CD4-positive, alpha-beta T cell (primary cell): ENCODE data around the gene CERT1. TPM values are rescaled to one million over a fixed set of nuclear protein-coding genes. Genes with fewer than 3 reads are reported as not detected.
"Not testable (repeated sequence)": the region's sequence is repeated elsewhere in the genome, so short reads cannot be mapped to it uniquely, and the experiment has no call there.

Experiments used
- ATAC-seq: fragments of 200-7000 bp; cut with Tn5 transposase; one replicate; pipeline ENCODE4 v1.10.0; 2022; ENCODE audit warnings: mild to moderate bottlenecking; ENCODE audit not compliant: poor library complexity
- CTCF ChIA-PET: fragments of 350-600 bp; sonication (Branson Sonifier 250); formaldehyde crosslinking; loops from one replicate; lab custom pipeline; 2021; ENCODE audit warnings: antibody characterized with exemption, inconsistent platforms; lab: Charles Lee
- POLR2A ChIA-PET: fragments of 350-600 bp; sonication (Branson Sonifier 250); formaldehyde crosslinking; loops from one replicate; lab custom pipeline; 2021; ENCODE audit warnings: antibody characterized with exemption, inconsistent platforms; lab: Charles Lee
- DNase-seq, 14 experiments: peaks; one replicate each; pipeline ENCODE4 v3.0.0-alpha.2; 2013 to 2020; ENCODE audit warnings: mixed read lengths in 2 of 14
- H3K27ac ChIP-seq, 2 donors: one replicate each; pipeline versions ENCODE4 v1.5.1 to v1.7.0; 2013; ENCODE audit warnings: low read length in 2 of 2, low read depth in 1 of 2, mild to moderate bottlenecking in 1 of 2
- H3K27me3 ChIP-seq, 2 experiments: 1 replicate in 1 of 2; 2 replicates in 1 of 2; pipeline versions ENCODE4 v1.6.1 to v1.7.0; 2013; ENCODE audit warnings: low read length in 2 of 2, control low read depth in 1 of 2, mild to moderate bottlenecking in 1 of 2, moderate library complexity in 1 of 2; ENCODE audit not compliant: insufficient read depth in 2 of 2, control insufficient read depth in 1 of 2
- H3K36me3 ChIP-seq: one replicate; pipeline ENCODE4 v1.6.1; 2013; ENCODE audit warnings: low read length, control low read depth; ENCODE audit not compliant: insufficient read depth
- H3K4me1 ChIP-seq: one replicate; pipeline ENCODE4 v1.6.1; 2013; ENCODE audit warnings: low read length, control low read depth; ENCODE audit not compliant: insufficient read depth
- H3K4me3 ChIP-seq: one replicate; pipeline ENCODE4 v1.5.1; 2013; ENCODE audit warnings: mild to moderate bottlenecking, low read length, moderate library complexity
- H3K9me3 ChIP-seq, 2 experiments: 1 replicate in 1 of 2; 2 replicates in 1 of 2; pipeline versions ENCODE4 v1.6.1 to v1.7.0; 2013; ENCODE audit warnings: low read length in 2 of 2, mild to moderate bottlenecking in 2 of 2, control low read depth in 1 of 2, moderate library complexity in 1 of 2; ENCODE audit not compliant: control insufficient read depth in 1 of 2, insufficient read depth in 1 of 2
- H3K27ac Mint-ChIP-seq: one replicate; pipeline ENCODE4 v1.8.0; 2020; ENCODE audit warnings: mixed read lengths
- H3K27me3 Mint-ChIP-seq: one replicate; pipeline ENCODE4 v1.8.0; 2021; ENCODE audit warnings: mixed read lengths
- H3K36me3 Mint-ChIP-seq: one replicate; pipeline ENCODE4 v1.8.0; 2021; ENCODE audit warnings: low read depth, mixed read lengths
- H3K4me1 Mint-ChIP-seq: one replicate; pipeline ENCODE4 v1.8.0; 2021; ENCODE audit warnings: low read depth, mixed read lengths
- H3K4me3 Mint-ChIP-seq: one replicate; pipeline ENCODE4 v1.8.0; 2020; ENCODE audit warnings: mild to moderate bottlenecking, mixed read lengths
- H3K9me3 Mint-ChIP-seq: one replicate; pipeline ENCODE4 v1.8.0; 2020; ENCODE audit warnings: mixed read lengths
- CTCF ChIP-seq: fragments of 200-600 bp; IDR thresholded peaks from one replicate; pipeline ENCODE4 v1.8.0; 2022; ENCODE audit warnings: antibody characterized with exemption, mild to moderate bottlenecking
- intact Hi-C, 2 experiments: fragments of 100-400 bp; cut with DNase I in 1 of 2; cut with micrococcal nuclease in 1 of 2; formaldehyde crosslinking; loops; one replicate each; pipeline versions ENCODE4 v1.15.1 to v1.9.0; 2023 to 2025; cut with DNase I, micrococcal nuclease
- total RNA-seq, 174 experiments: library from RNA in 2 of 174; stranded (reverse) in 2 of 174; gene quantifications; one replicate each; pipeline ENCODE4 v1.2.3 and lab custom pipeline; 2021 to 2026

CERT1 gene
- total RNA-seq, 2 experiments from 2014 or later, result 26.5 to 28.7 TPM

- no peak for TF ChIP-seq CTCF
- peaks cover 31% of the 10 kb centered on the region for H3K4me1 Mint-ChIP-seq
- H3K4me3 Mint-ChIP-seq, result no peak overlapping the region
- peak; percentile 12 for ATAC-seq
- intact Hi-C loops, result loop anchor here (2.0 to 10.0 kb wide), 9 partner anchors 99 to 1771 kb away; partner anchors contain the start of genes AGGF1 (in 1 of the 2), ANKRA2 (in 1 of the 2), ANKRD31 (in 1 of the 2) and CERT1 (in 1 of the 2)
- Histone ChIP-seq H3K4me3 (peak overlapping the region; percentile 82), H3K27ac (peak overlapping the region; percentile 64 to 88), H3K36me3 (no peaks in the 10 kb centered on the region), H3K4me1 (peaks cover 5% of the 10 kb centered on the region), H3K27me3 (no peaks in the 10 kb centered on the region), H3K9me3 (no peaks in the 10 kb centered on the region)
- no peak overlapping the region for H3K27ac Mint-ChIP-seq
- ChIA-PET CTCF (interaction anchor here (1.0 to 1.7 kb wide), 2 partner anchors 16 to 99 kb away, joined by 4 to 14 read pairs; partner anchors contain the start of gene ANKRD31), POLR2A (interaction anchor here (0.8 to 1.7 kb wide), 14 partner anchors 10 to 1694 kb away, joined by 3 to 29 read pairs (median 5); partner anchors contain the start of genes AGGF1, ANKRD31, CERT1 and GFM2)
- H3K27me3 Mint-ChIP-seq, result no peaks in the 10 kb centered on the region
- peak in 2 of 14 experiments; percentile 43 to 57 for DNase-seq
- H3K9me3 Mint-ChIP-seq, result no peaks in the 10 kb centered on the region
- H3K36me3 Mint-ChIP-seq, result peaks cover 5% of the 10 kb centered on the region
Measured at GRCh38 chr5:75335952-75336614, 175.3 kb downstream of the CERT1 start.

DNA sequence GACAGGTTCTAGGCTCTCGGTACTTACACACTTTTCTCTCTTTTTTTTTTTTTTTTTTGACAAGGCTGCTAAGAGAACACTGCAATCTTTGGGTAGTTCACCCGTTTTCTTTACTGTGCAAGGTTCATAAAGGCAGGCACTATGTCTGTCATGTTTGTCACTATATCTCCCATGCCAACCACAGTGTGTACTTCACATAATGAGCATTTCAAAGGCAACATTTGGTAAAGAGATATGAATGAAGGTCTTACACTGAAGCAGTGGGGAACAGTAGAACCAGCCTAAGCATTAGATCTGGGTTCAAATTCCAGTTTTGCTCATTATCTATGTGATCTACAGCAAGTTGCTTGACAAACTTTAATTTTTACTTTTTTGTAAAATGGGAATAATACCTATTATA is 175.9 kb downstream of the CERT1 start:
- H3K27me3 Mint-ChIP-seq, result no peaks in the 10 kb centered on the region
- ChIA-PET POLR2A (no interaction called here), CTCF (no interaction called here)
- TF ChIP-seq CTCF, result no peak
- H3K27ac Mint-ChIP-seq, result no peak overlapping the region
- peaks cover 5% of the 10 kb centered on the region for H3K36me3 Mint-ChIP-seq
- H3K4me3 Mint-ChIP-seq, result no peak overlapping the region
- Histone ChIP-seq H3K4me3 (no peak overlapping the region), H3K27ac (no peak overlapping the region), H3K9me3 (no peaks in the 10 kb centered on the region), H3K27me3 (no peaks in the 10 kb centered on the region), H3K36me3 (no peaks in the 10 kb centered on the region), H3K4me1 (peaks cover 5% of the 10 kb centered on the region)
- ATAC-seq, result no peak
- H3K9me3 Mint-ChIP-seq, result no peaks in the 10 kb centered on the region
- no peak for DNase-seq
- H3K4me1 Mint-ChIP-seq, result peaks cover 26% of the 10 kb centered on the region
- intact Hi-C loops, result loop anchor here (5.0 to 10.0 kb wide), 6 partner anchors 98 to 1771 kb away; partner anchors contain the start of genes ANKRA2 (in 1 of the 2), ANKRD31 (in 1 of the 2), GFM2 (in 1 of the 2) and NSA2 (in 1 of the 2)

DNA sequence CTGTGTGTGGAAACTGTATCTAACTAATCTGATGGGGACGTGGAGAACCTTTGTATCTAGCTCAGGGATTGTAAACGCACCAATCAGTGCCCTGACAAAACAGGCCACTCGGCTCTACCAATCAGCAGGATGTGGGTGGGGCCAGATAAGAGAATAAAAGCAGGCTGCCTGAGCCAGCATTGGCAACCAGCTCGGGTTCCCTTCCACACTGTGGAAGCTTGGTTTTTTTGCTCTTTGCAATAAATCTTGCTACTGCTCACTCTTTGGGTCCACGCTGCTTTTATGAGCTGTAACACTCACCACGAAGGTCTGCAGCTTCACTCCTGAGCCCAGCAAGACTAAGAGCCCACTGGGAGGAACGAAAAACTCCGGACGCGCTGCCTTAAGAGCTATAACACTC is 177.0 kb downstream of the CERT1 start:
- intact Hi-C loops, result loop anchor here (10.0 kb wide), 2 partner anchors 400 to 1770 kb away; partner anchors contain the start of genes ANKRA2 (in 1 of the 2) and UTP15 (in 1 of the 2)
- CTCF ChIA-PET, result not testable (repeated sequence)

GRCh38 chr5:75333759-75334158 is 177.7 kb downstream of the CERT1 start:
- ATAC-seq, H3K9me3 Mint-ChIP-seq, H3K4me3 Mint-ChIP-seq, H3K36me3 Mint-ChIP-seq, H3K9me3 ChIP-seq, H3K27ac Mint-ChIP-seq, POLR2A ChIA-PET, DNase-seq, H3K4me1 ChIP-seq, H3K27ac ChIP-seq, CTCF ChIA-PET, H3K36me3 ChIP-seq, H3K27me3 ChIP-seq, H3K4me3 ChIP-seq, H3K27me3 Mint-ChIP-seq: not testable (repeated sequence)
- intact Hi-C loops, result loop anchor here (10.0 kb wide), 2 partner anchors 399 to 1769 kb away; partner anchors contain the start of genes ANKRA2 (in 1 of the 2) and UTP15 (in 1 of the 2)
- peaks cover 13% of the 10 kb centered on the region for H3K4me1 Mint-ChIP-seq

More for the DNA sequence above, 177.0 kb downstream of the CERT1 start:
- H3K27ac Mint-ChIP-seq, H3K4me1 ChIP-seq, H3K27me3 Mint-ChIP-seq, POLR2A ChIA-PET, H3K4me3 ChIP-seq, H3K27me3 ChIP-seq, H3K4me3 Mint-ChIP-seq, H3K36me3 ChIP-seq, H3K27ac ChIP-seq, H3K36me3 Mint-ChIP-seq, DNase-seq, ATAC-seq, H3K9me3 Mint-ChIP-seq, H3K9me3 ChIP-seq: not testable (repeated sequence)
- peaks cover 16% of the 10 kb centered on the region for H3K4me1 Mint-ChIP-seq
